GM21390 (cell line): Measurements from ENCODE around the gene KCNIP4.

Experiments used
- ATAC-seq: cut with Tn5 transposase; IDR thresholded peaks from one replicate; pipeline ENCODE4 v1.9.1; 2021; ENCODE audit not compliant: unreplicated experiment

The KCNIP4 gene

GRCh38 chr4:20889901-20890300 is 1058.7 kb downstream of the KCNIP4 start:
- no peak for ATAC-seq

- ATAC-seq = no peak
These were observed 1064.9 kb downstream of the KCNIP4 start for GRCh38 chr4:20883677-20884076.

- ATAC-seq = no peak
These were observed 1065.3 kb downstream of the KCNIP4 start for GRCh38 chr4:20883231-20883630.

GRCh38 chr4:20882500-20882899 is 1066.1 kb downstream of the KCNIP4 start:
- ATAC-seq = no peak

GRCh38 chr4:20881658-20882057 is 1066.9 kb downstream of the KCNIP4 start:
- ATAC-seq = no peak

GRCh38 chr4:20878806-20879205 is 1069.8 kb downstream of the KCNIP4 start:
- no peak for ATAC-seq

GRCh38 chr4:20870436-20870835 is 1078.1 kb downstream of the KCNIP4 start:
- ATAC-seq = no peak

- no peak for ATAC-seq
These were observed 1080.5 kb downstream of the KCNIP4 start for GRCh38 chr4:20868108-20868507.

GRCh38 chr4:20860878-20861277 is 1087.7 kb downstream of the KCNIP4 start:
- ATAC-seq = no peak

- ATAC-seq = no peak
These were observed 1089.3 kb downstream of the KCNIP4 start for GRCh38 chr4:20859097-20859781.

- ATAC-seq = no peak
These were observed 1091.5 kb downstream of the KCNIP4 start for GRCh38 chr4:20857081-20857480.

GRCh38 chr4:20847124-20847747 is 1101.3 kb downstream of the KCNIP4 start:
- no peak for ATAC-seq

- ATAC-seq = no peak
These were observed 1104.3 kb downstream of the KCNIP4 start for GRCh38 chr4:20844311-20844710.

- no peak for ATAC-seq
These were observed 1107.9 kb downstream of the KCNIP4 start for GRCh38 chr4:20840648-20841190.

- ATAC-seq = no peak
These were observed 1108.6 kb downstream of the KCNIP4 start for GRCh38 chr4:20839957-20840356.

GRCh38 chr4:20838476-20838875 is 1110.1 kb downstream of the KCNIP4 start:
- ATAC-seq = no peak

- ATAC-seq = no peak
These were observed 1115.7 kb downstream of the KCNIP4 start for GRCh38 chr4:20832826-20833225.

- no peak for ATAC-seq
These were observed 1116.8 kb downstream of the KCNIP4 start for GRCh38 chr4:20831746-20832145.

- ATAC-seq = no peak
These were observed 1118.8 kb downstream of the KCNIP4 start for GRCh38 chr4:20829617-20830357.

- ATAC-seq = no peak
These were observed 1123.1 kb downstream of the KCNIP4 start for GRCh38 chr4:20825505-20825904.

GRCh38 chr4:20816287-20816686 is 1132.3 kb downstream of the KCNIP4 start:
- no peak for ATAC-seq

- ATAC-seq = no peak
These were observed 1134.9 kb downstream of the KCNIP4 start for GRCh38 chr4:20813700-20814099.
